ENCODE measurements around the gene SCARB1.

SCARB1 gene

DNA sequence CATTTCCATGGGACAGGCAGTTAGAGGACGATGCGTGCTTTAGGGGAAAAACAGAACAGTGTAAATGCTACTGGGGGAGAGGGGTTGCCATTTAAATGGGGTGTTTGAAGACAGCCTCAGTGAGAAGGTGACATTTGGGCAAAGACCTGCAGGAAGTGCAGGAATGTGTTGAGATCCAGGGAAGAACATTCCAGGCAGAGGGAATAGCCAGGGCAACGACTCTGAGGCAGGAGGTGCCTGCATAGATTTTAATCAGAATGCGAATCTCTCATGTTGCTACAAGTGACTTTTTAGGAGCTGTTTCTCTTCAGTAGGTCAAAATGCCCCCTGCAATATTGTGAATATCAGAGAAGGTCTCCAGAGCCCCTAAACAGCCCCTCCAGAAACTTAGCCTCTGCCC, 7.6 kb upstream of the SCARB1 start:
- TF ChIP-seq, protein P1, sequence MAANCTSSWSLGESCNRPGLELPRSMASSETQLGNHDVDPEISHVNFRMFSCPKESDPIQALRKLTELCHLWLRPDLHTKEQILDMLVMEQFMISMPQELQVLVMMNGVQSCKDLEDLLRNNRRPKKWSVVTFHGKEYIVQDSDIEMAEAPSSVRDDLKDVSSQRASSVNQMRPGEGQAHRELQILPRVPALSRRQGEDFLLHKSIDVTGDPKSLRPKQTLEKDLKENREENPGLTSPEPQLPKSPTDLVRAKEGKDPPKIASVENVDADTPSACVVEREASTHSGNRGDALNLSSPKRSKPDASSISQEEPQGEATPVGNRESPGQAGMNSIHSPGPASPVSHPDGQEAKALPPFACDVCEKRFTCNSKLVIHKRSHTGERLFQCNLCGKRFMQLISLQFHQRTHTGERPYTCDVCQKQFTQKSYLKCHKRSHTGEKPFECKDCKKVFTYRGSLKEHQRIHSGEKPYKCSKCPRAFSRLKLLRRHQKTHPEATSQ (tag by site-specific recombination; IDR thresholded peaks at IDR 0.05): no peak
- TF ChIP-seq ZEB2 (tag by site-specific recombination; IDR thresholded peaks at IDR 0.05) (no peak), HOXC10 (CRISPR knock-in tag; IDR thresholded peaks at IDR 0.05) (no peak), TRIM28 (IDR thresholded peaks at IDR 0.05; ENCODE audit: borderline replicate concordance, low read length) (no peak), ZNF169 (tag by site-specific recombination; IDR thresholded peaks at IDR 0.05) (no peak), ZNF155 (tag by site-specific recombination; IDR thresholded peaks at IDR 0.05) (no peak)
- ChIA-PET POLR2A (no interaction called here), CTCF (interaction anchor here (1.2 kb wide), 1 partner anchor 35 kb away, joined by 4 read pairs; no protein-coding TSS in a partner anchor)
- no peaks in the 10 kb centered on the region for H3K36me3 ChIP-seq (ENCODE audit: control insufficient read depth in 2 of 2, insufficient read depth in 1 of 2, low read length in 2 of 2)
- no peaks in the 10 kb centered on the region for H3K9me3 ChIP-seq (ENCODE audit: control insufficient read depth, insufficient read depth, low read depth, low read length)
- peaks cover 3% of the 10 kb centered on the region; the same call in 1 of the 2 replicates for H3K4me1 ChIP-seq (ENCODE audit: control insufficient read depth, insufficient read depth, low read length)
- no peak overlapping the region for H3K27ac ChIP-seq (ENCODE audit: extremely low read depth, low read depth, low read length)
- H3K4me3 ChIP-seq (ENCODE audit: low read depth, low read length): no peak overlapping the region

DNA sequence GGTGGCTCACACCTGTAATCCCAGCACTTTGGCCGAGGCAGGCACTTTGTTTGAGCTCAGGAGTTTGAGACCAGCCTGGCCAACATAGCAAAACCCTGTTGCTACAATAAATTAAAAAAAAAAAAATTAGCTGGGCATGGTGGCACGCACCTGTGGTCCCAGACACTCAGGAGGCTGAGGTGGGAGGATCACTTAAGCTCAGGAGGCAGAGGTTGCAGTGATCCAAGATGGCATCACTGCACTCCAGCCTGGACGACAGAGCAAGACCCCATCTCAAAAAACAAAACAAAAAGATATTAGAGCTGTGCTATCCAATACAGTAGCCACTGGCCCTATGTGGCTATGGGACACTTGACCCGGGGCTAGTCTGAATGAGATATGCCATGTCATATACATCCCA, 6.9 kb upstream of the SCARB1 start:
- Histone ChIP-seq H3K27ac (ENCODE audit: extremely low read depth, low read depth, low read length) (no peak overlapping the region), H3K4me1 (ENCODE audit: control insufficient read depth, insufficient read depth, low read length) (no peaks in the 10 kb centered on the region), H3K4me3 (ENCODE audit: low read depth, low read length) (no peak overlapping the region), H3K36me3 (ENCODE audit: control insufficient read depth in 2 of 2, insufficient read depth in 1 of 2, low read length in 2 of 2) (no peaks in the 10 kb centered on the region), H3K9me3 (ENCODE audit: control insufficient read depth, insufficient read depth, low read depth, low read length) (no peaks in the 10 kb centered on the region)
- ChIA-PET POLR2A (no interaction called here), CTCF (interaction anchor here (0.6 kb wide), 1 partner anchor 27 kb away, joined by 3 read pairs; no protein-coding TSS in a partner anchor)
- no peak for TF ChIP-seq YY1 (tag by site-specific recombination; IDR thresholded peaks at IDR 0.05)
- TF ChIP-seq SALL2 (tag by site-specific recombination; IDR thresholded peaks at IDR 0.05; ENCODE audit: borderline replicate concordance): no peak
- no peak for TF ChIP-seq ZBTB20 (tag by site-specific recombination; IDR thresholded peaks at IDR 0.05)
- peak; percentile 60 for TF ChIP-seq ZNF121 (tag by site-specific recombination; IDR thresholded peaks at IDR 0.05)

DNA sequence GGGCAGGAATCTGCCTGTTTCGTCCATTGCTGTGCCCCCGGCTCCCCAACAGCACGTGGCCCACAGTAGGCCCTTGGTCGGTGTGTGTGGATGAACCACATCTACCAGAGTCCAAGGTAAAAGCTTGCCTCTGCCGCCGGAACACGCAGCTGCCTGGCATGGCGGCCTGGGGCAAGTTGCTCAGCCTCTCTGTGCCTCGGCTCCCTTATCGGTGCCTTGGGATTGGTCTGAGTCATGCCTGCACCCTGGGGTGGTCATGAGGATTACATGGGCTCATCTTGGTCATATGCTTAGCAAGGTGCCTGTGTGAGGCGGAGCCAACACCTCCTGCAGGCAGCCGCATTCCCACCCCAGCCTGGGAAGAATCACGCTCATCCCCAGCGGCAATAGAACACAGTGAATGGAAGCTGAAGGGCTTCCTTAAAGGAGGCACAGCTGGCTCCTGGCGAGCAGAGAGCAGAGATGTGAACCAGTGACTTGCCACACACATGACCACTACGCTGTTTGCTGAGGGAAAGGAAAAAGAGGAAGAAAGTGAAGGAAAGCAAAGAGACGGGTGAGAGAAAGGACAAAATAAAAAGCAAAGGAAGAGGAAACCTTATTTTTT, 5.5 kb upstream of the SCARB1 start:
- Histone ChIP-seq H3K9me3 (ENCODE audit: control insufficient read depth, insufficient read depth, low read depth, low read length) (no peaks in the 10 kb centered on the region), H3K36me3 (ENCODE audit: control insufficient read depth in 2 of 2, insufficient read depth in 1 of 2, low read length in 2 of 2) (no peaks in the 10 kb centered on the region), H3K4me3 (ENCODE audit: low read depth, low read length) (no peak overlapping the region), H3K4me1 (ENCODE audit: control insufficient read depth, insufficient read depth, low read length) (no peaks in the 10 kb centered on the region; the same call in 1 of the 2 replicates), H3K27ac (ENCODE audit: extremely low read depth, low read depth, low read length) (no peak overlapping the region)
- ChIA-PET CTCF (no interaction called here), POLR2A (no interaction called here)
- TF ChIP-seq ZIC2 (tag by site-specific recombination; IDR thresholded peaks at IDR 0.05) (peak; percentile 69), SP7 (tag by site-specific recombination; IDR thresholded peaks at IDR 0.05) (no peak), ZNF341 (tag by site-specific recombination; IDR thresholded peaks at IDR 0.05; ENCODE audit: low read depth) (no peak), ZNF174 (tag by site-specific recombination; IDR thresholded peaks at IDR 0.05) (no peak), SP3 (tag by site-specific recombination; IDR thresholded peaks at IDR 0.05) (no peak), ZNF600 (tag by site-specific recombination; IDR thresholded peaks at IDR 0.05) (peak; percentile 81), ZNF223 (tag by site-specific recombination; IDR thresholded peaks at IDR 0.05) (no peak), ZNF654 (tag by site-specific recombination; IDR thresholded peaks at IDR 0.05; ENCODE audit: low read depth) (no peak), HOXA7 (CRISPR knock-in tag; IDR thresholded peaks at IDR 0.05; ENCODE audit: borderline replicate concordance) (no peak), ZNF37A (tag by site-specific recombination; IDR thresholded peaks at IDR 0.05) (no peak), ZNF335 (tag by site-specific recombination; conservative IDR thresholded peaks at IDR 0.05) (no peak), ZNF416 (tag by site-specific recombination; IDR thresholded peaks at IDR 0.05) (no peak), KLF16 (tag by site-specific recombination; IDR thresholded peaks at IDR 0.05) (no peak), MZF1 (tag by site-specific recombination; IDR thresholded peaks at IDR 0.05; ENCODE audit: borderline replicate concordance) (no peak), ZNF677 (tag by site-specific recombination; IDR thresholded peaks at IDR 0.05) (no peak), ZFP3 (tag by site-specific recombination; IDR thresholded peaks at IDR 0.05; ENCODE audit: low read depth) (no peak)
- TF ChIP-seq, protein P2, sequence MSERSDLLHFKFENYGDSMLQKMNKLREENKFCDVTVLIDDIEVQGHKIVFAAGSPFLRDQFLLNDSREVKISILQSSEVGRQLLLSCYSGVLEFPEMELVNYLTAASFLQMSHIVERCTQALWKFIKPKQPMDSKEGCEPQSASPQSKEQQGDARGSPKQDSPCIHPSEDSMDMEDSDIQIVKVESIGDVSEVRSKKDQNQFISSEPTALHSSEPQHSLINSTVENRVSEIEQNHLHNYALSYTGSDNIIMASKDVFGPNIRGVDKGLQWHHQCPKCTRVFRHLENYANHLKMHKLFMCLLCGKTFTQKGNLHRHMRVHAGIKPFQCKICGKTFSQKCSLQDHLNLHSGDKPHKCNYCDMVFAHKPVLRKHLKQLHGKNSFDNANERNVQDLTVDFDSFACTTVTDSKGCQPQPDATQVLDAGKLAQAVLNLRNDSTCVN (tag by site-specific recombination; optimal IDR thresholded peaks at IDR 0.05): no peak
- TF ChIP-seq, protein P3, sequence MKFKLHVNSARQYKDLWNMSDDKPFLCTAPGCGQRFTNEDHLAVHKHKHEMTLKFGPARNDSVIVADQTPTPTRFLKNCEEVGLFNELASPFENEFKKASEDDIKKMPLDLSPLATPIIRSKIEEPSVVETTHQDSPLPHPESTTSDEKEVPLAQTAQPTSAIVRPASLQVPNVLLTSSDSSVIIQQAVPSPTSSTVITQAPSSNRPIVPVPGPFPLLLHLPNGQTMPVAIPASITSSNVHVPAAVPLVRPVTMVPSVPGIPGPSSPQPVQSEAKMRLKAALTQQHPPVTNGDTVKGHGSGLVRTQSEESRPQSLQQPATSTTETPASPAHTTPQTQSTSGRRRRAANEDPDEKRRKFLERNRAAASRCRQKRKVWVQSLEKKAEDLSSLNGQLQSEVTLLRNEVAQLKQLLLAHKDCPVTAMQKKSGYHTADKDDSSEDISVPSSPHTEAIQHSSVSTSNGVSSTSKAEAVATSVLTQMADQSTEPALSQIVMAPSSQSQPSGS (tag by site-specific recombination; IDR thresholded peaks at IDR 0.05; ENCODE audit: low read depth): no peak
- TF ChIP-seq, protein P4, sequence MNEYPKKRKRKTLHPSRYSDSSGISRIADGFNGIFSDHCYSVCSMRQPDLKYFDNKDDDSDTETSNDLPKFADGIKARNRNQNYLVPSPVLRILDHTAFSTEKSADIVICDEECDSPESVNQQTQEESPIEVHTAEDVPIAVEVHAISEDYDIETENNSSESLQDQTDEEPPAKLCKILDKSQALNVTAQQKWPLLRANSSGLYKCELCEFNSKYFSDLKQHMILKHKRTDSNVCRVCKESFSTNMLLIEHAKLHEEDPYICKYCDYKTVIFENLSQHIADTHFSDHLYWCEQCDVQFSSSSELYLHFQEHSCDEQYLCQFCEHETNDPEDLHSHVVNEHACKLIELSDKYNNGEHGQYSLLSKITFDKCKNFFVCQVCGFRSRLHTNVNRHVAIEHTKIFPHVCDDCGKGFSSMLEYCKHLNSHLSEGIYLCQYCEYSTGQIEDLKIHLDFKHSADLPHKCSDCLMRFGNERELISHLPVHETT (tag by site-specific recombination; IDR thresholded peaks at IDR 0.05): no peak
